Thyroid gland (tissue), 4 donors: ENCODE measurements around the gene WDFY2.

Source experiments
- POLR2A ChIP-seq, 2 donors: fragments of 450-650 bp; IDR thresholded peaks; one replicate each; pipeline ENCODE4 v1.6.1; 2017; ENCODE audit warnings: antibody characterized with exemption in 2 of 2, mild to moderate bottlenecking in 2 of 2, moderate library complexity in 1 of 2
- TF ChIP-seq, protein P1 (sequence below), 6 experiments: fragments of 200-600 bp in 3 of 6; fragments of 450-650 bp in 3 of 6; sonication (generic) in 3 of 6; IDR thresholded peaks; one replicate each; pipeline ENCODE4 v1.5.1; 2016 to 2019; ENCODE audit warnings: antibody characterized with exemption in 6 of 6, mild to moderate bottlenecking in 2 of 6, inconsistent platforms in 1 of 6, moderate library complexity in 1 of 6

DNA sequence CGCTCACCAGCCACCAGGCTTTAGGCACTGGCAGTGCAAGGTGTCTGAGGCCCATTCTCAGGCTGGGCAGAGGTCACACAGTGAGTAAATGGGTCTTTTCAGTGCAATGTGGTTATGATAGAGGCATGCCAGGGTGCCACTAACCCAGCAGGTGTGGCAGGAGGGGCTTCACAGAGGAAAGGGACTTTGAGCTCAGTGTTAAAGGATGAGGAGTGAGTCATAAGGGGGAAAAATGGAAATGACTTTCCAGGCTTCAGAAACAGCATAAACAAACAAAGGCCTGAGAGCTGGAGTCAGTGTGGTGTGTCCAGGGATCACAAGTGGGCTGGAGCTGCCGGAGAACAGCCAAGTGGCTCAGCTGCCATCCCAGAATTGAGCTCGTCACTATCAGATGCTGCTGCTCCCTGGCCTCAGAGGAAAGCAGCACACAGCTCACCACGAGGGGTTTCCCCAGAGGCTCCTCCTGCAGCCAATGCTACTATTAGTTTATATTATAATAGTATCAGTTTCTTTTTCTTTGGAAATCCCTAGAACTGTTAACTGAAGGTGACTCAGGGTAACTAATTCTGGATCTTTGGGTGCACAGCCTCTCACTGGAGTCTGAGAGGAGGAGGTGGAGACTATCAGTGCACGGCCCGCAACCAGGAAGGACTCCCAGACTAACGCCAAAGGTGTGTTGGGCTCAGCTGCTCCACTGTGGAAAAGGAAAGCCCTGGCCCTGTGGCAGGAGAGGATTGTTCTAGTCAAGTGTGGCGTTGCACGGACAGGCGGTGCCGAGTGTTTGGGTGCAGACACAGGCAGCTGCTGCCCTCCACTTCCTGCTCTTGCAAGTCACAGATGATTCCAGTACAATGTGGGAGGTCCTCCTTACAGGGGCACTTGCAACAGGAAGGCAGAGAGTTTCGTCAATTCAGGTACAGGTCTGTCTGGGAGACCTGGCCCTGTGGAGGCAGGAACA lies 180.2 kb downstream of the WDFY2 start:
- TF ChIP-seq POLR2A (IDR thresholded peaks at IDR 0.05) = peak in 1 of 2 donors; percentile 67
- TF ChIP-seq, protein P1, sequence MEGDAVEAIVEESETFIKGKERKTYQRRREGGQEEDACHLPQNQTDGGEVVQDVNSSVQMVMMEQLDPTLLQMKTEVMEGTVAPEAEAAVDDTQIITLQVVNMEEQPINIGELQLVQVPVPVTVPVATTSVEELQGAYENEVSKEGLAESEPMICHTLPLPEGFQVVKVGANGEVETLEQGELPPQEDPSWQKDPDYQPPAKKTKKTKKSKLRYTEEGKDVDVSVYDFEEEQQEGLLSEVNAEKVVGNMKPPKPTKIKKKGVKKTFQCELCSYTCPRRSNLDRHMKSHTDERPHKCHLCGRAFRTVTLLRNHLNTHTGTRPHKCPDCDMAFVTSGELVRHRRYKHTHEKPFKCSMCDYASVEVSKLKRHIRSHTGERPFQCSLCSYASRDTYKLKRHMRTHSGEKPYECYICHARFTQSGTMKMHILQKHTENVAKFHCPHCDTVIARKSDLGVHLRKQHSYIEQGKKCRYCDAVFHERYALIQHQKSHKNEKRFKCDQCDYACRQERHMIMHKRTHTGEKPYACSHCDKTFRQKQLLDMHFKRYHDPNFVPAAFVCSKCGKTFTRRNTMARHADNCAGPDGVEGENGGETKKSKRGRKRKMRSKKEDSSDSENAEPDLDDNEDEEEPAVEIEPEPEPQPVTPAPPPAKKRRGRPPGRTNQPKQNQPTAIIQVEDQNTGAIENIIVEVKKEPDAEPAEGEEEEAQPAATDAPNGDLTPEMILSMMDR (IDR thresholded peaks at IDR 0.05) = peak in 2 of 6 experiments; percentile 4 to 6
